Measurements from ENCODE around the gene OR5T3. TPM values are rescaled to one million over a fixed set of nuclear protein-coding genes. Genes with fewer than 3 reads are reported as not detected.

Gene OR5T3
- not detected in 2 replicates for total RNA-seq

DNA sequence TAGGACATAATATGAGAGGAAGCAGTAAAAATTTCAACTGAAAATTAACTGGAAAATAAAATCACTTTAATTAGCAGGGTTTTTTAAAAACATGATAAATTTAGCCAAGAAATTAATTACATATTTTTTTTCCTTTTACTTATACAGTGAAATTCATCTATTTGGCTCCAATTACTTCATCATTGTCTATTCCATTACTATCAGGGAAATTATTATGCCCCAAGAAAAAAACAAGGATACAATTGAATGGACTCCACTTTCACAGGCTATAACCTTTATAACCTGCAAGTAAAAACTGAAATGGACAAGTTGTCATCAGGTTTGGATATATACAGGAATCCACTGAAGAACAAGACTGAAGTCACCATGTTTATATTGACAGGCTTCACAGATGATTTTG is at the start of gene OR5T3:
Gene OR5T3 (plus strand): TSS at position 301 of the 400 bp plus-strand sequence. CDS start 0 bp downstream, at position 301.

DNA sequence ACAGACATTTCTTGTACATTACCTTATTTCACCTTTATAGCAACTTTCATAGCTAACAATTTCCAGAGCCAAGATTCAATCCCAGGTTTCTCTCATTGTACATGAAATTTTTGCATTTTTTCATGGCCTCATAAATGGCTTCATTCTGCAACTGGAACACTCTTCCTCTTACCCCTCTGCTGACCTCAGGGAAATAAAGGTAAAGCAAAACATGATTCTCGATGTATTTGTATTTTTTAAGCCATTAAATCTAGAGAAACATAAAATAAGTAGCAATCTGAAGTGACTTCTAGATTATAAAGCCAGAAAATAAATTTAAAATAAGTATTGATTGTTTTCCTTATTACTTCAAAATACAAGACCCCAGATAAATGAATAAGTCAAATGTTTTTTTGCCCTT is 17.9 kb upstream of the OR5T3 start, which contains the start of gene OR5T2:
Gene OR5T2 (minus strand): TSS at position 101 of the 400 bp plus-strand sequence. CDS start 1,193 bp downstream, outside the sequence.

DNA sequence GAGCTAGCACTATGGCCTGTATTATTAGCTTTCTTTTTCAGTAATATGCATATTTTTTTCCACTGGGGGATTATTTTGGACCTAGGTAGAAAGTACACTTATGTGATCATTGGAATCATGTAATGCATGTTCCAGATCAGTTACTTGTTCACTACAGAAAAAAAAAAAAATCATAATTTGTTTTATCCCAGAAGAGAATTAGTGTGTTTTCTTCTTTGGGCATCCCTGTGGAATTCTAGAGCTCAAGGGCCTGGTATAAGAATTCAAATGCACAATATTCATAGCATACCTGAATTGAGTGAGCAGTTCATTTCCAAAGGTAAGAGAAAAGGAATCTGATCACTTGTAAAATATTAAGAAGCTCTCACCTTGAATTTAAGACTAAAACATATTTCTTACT is 21.8 kb downstream of the OR5T3 start, which contains the start of gene OR5T1:
Gene OR5T1 (plus strand): TSS at position 301 of the 400 bp plus-strand sequence. CDS start 1,485 bp downstream, outside the sequence.

DNA sequence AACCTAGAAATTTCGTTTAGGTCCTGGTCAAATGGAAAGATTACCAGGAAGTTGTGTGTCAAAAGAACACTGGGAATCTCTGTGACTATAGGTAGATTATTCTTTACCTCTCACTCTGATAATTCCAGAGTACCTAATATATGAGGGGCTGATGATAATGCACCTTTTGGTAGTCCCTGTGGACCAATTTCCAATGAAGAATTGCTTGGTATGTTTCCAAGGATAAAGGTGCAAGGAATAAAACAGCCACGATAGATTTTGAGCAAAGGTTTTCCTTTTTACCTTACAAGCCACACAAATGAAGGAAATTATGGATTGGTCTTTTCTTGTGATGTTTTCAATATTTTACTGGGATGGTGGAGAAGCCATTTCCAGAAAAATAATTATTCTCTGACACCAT is 40.1 kb downstream of the OR5T3 start, which contains the start of gene OR8H1:
Gene OR8H1 (minus strand): TSS at position 101 of the 400 bp plus-strand sequence. CDS start 1,192 bp downstream, outside the sequence.

Other genes starting within 250 kb of the OR5T3 start
- gene OR5AS1, start 224.6 kb upstream of the OR5T3 start, total RNA-seq, result not detected in 2 replicates
- not detected in 2 replicates for gene OR8I2, start 158.9 kb upstream of the OR5T3 start, total RNA-seq
- not detected in 2 replicates for gene OR8H2, start 148.6 kb upstream of the OR5T3 start, total RNA-seq
- gene OR8H3, start 129.9 kb upstream of the OR5T3 start, total RNA-seq, result not detected in 2 replicates
- gene OR8J3, start 112.1 kb upstream of the OR5T3 start, total RNA-seq, result not detected in 2 replicates
- gene OR8K5, start 91.9 kb upstream of the OR5T3 start, total RNA-seq, result not detected in 2 replicates
- not detected in 2 replicates for gene OR5J2, start 75.6 kb upstream of the OR5T3 start, total RNA-seq
- gene OR5T2, start 18.0 kb upstream of the OR5T3 start, total RNA-seq, result not detected in 2 replicates
- gene OR5T1, start 21.9 kb downstream of the OR5T3 start, total RNA-seq, result not detected in 2 replicates
- not detected in 2 replicates for gene OR8H1, start 40.0 kb downstream of the OR5T3 start, total RNA-seq
- gene OR8K3, start 62.9 kb downstream of the OR5T3 start, total RNA-seq, result not detected in 2 replicates
- not detected in 2 replicates for gene OR8K1, start 93.8 kb downstream of the OR5T3 start, total RNA-seq
- not detected in 2 replicates for gene OR8J1, start 102.0 kb downstream of the OR5T3 start, total RNA-seq
- gene OR8U1, start 123.4 kb downstream of the OR5T3 start, total RNA-seq, result not detected in 2 replicates
- gene OR5AL1, start 160.4 kb downstream of the OR5T3 start, total RNA-seq, result not detected in 2 replicates
- not detected in 2 replicates for gene OR5M3, start 221.1 kb downstream of the OR5T3 start, total RNA-seq
- gene OR5M8, start 239.1 kb downstream of the OR5T3 start, total RNA-seq, result not detected in 2 replicates

All from smooth muscle cell of trachea (primary cell).